H1 (cell line): ENCODE results near the gene PLGRKT. TPM values are rescaled to one million over a fixed set of nuclear protein-coding genes. Genes with fewer than 3 reads are reported as not detected.

Experiments
- CEBPB ChIP-seq: IDR thresholded peaks from 2 replicates; pipeline ENCODE4 v1.6.1; 2012; ENCODE audit warnings: low read depth, low read length
- GTF2F1 ChIP-seq: IDR thresholded peaks from 2 replicates; pipeline ENCODE4 v1.6.1; 2012; ENCODE audit warnings: low read depth, low read length, improper control_type of control experiment, borderline replicate concordance
- HDAC6 ChIP-seq: IDR thresholded peaks from one replicate; pipeline ENCODE4 v1.7.1; 2012; ENCODE audit warnings: low read depth, mild to moderate bottlenecking, inconsistent platforms, low read length, moderate library complexity
- POLR2A ChIP-seq, 2 experiments: IDR thresholded peaks; 1 replicate in 1 of 2; 2 replicates in 1 of 2; pipeline ENCODE4 v1.6.1; 2011; ENCODE audit warnings: low read depth in 2 of 2, low read length in 2 of 2, mild to moderate bottlenecking in 2 of 2; ENCODE audit errors: control extremely low read depth in 1 of 2
- SIN3A ChIP-seq, 2 experiments: IDR thresholded peaks in 1 of 2; conservative IDR thresholded peaks in 1 of 2; 2 replicates each; pipeline ENCODE4 v1.6.1; 2011 to 2012; ENCODE audit warnings: low read length in 2 of 2, improper control_type of control experiment in 1 of 2, low read depth in 1 of 2, mild to moderate bottlenecking in 1 of 2
- TEAD4 ChIP-seq: IDR thresholded peaks from 2 replicates; pipeline ENCODE4 v1.6.1; 2012; ENCODE audit warnings: low read depth, low read length, inconsistent platforms, mixed read lengths
- polyA plus RNA-seq, 7 experiments: library from polyadenylated mRNA; depleted of rRNA in 3 of 7; stranded (reverse) in 5 of 7; unstranded in 2 of 7; fragments of >200 nt in 5 of 7; fragments of 200-250 nt in 2 of 7; gene quantifications; 1 replicate in 5 of 7; 2 replicates in 1 of 7; 4 replicates in 1 of 7; pipeline versions ENCODE4 v1.2.1 to v1.2.3, GENCODE V29; 2011 to 2013; ENCODE audit warnings: missing spikeins in 2 of 7, mixed read lengths in 2 of 7
- total RNA-seq: library from RNA; stranded (reverse); fragmentation: NEBNext Ultra II Directional; extraction: Animal tissue kit (Norgen Biotek cat#: 25700); gene quantifications from 2 replicates; pipeline ENCODE4 v1.2.1, GENCODE V29; 2021

PLGRKT gene
- total and polyA plus RNA-seq, 2 of the 8 experiments (the other 6 are each of a cell fraction or from before 2014, with no cell fraction given): 5.4 to 15.7 TPM

DNA sequence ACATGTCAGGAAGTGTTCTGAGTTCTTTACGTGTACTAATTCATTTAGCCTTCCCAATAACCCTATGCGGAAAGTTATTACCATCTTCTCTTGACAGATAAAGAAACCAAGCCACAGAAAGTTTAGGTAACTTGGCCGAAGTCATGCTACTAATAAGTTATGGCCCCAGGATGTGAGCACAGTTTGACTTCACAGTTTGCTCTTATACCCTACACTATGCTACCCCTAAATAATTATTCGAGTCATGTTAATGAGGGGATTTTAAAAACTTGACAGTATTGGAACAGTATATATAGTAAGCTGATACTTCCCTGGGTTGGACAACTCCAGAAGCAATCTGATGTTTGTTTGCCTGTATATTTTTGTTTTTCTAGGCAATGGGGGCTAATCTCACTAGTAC is 43.2 kb upstream of the PLGRKT start (continued):
- no peak for TF ChIP-seq TEAD4
- no peak for TF ChIP-seq HDAC6
- TF ChIP-seq CEBPB: no peak
- TF ChIP-seq SIN3A (conservative IDR thresholded peaks at IDR 0.05 in 1 of 2, IDR thresholded peaks at IDR 0.05 in 1 of 2; ENCODE audit: low read depth in 1 of 2, low read length in 2 of 2): no peak
- no peak for TF ChIP-seq GTF2F1
- TF ChIP-seq POLR2A (IDR thresholded peaks at IDR 0.05; ENCODE audit: control extremely low read depth in 1 of 2, low read depth in 2 of 2, low read length in 2 of 2): no peak
- TF ChIP-seq, all 59 proteins: peak for 0
